ENCODE results near the gene ZNF326.

DNA sequence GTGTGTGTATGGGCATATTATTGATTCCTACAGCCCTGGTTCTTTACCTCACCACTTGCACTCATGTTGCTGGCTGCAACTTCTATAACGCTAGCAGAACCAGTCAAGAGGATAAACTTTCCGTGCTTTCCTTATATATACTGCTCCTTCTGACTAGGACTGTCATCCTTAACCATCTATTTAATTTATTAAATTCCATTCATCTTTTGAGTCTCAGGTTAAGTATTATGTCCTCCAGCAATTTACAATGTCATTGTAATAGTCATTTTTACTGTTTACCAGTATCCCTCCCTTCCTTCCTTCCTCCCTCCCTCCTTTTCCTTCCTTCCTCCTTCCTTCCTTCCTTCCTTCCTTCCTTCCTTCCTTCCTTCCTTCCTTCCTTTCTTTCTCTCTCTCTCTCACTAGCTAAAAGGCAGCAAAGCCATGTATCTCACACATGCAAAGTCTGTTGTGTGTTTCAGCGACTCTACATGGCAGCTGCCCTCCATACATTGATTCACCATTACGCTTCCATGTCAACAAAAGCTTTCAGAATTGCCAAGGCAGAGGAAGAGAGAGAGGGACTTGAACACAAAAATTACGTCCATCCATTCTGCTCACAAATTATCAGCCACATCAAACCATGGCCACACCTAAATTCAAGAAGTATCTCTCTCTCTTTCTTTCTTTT, 73.8 kb downstream of the ZNF326 start:
- no peak for TF ChIP-seq CTCF (IDR thresholded peaks at IDR 0.05)
- no peak for TF ChIP-seq POLR2A (IDR thresholded peaks at IDR 0.05)
